Ovary (tissue), 9 donors: ENCODE results near the gene TCERG1L. TPM values are rescaled to one million over a fixed set of nuclear protein-coding genes. Genes with fewer than 3 reads are reported as not detected.

Source experiments
- DNase-seq, 5 donors: peaks; one replicate each; pipeline ENCODE4 v3.0.0-alpha.2; 2019 to 2020
- H3K27ac ChIP-seq, 2 donors: fragments of 200-600 bp; one replicate each; pipeline versions ENCODE4 v1.5.1 to v1.8.0; 2019 to 2022
- H3K27me3 ChIP-seq: fragments of 200-600 bp; one replicate; pipeline ENCODE4 v1.8.0; 2022
- H3K36me3 ChIP-seq: fragments of 200-600 bp; sonication (generic); one replicate; pipeline ENCODE4 v1.5.1; 2019
- H3K4me1 ChIP-seq: one replicate; pipeline ENCODE4 v1.8.1; 2013; ENCODE audit warnings: mild to moderate bottlenecking, moderate library complexity; ENCODE audit not compliant: insufficient read depth
- H3K4me3 ChIP-seq: fragments of 200-600 bp; sonication (generic); one replicate; pipeline ENCODE4 v1.5.1; 2017
- H3K9me3 ChIP-seq, 2 donors: fragments of 200-600 bp in 1 of 2; sonication (generic) in 1 of 2; one replicate each; pipeline versions ENCODE4 v1.5.1 to v1.8.1; 2013 to 2019; ENCODE audit warnings: mild to moderate bottlenecking in 1 of 2, moderate library complexity in 1 of 2
- EP300 ChIP-seq: sonication (generic); formaldehyde crosslinking; IDR thresholded peaks from one replicate; pipeline ENCODE4 v1.6.1; 2017; ENCODE audit warnings: antibody characterized with exemption
- POLR2A ChIP-seq: fragments of 450-650 bp; IDR thresholded peaks from one replicate; pipeline ENCODE4 v1.6.1; 2017; ENCODE audit warnings: antibody characterized with exemption, mild to moderate bottlenecking, moderate library complexity
- WGBS, 3 donors: extraction: QIAGEN DNeasy Blood & Tissue Kit in 1 of 3; methylation state at CpG; one replicate each; pipeline versions ENCODE4 v1.1.5 to v1.1.7; 2013 to 2017; 5-methylcytosine and 5-hydroxymethylcytosine counted together
- intact Hi-C, 4 donors: fragments of 100-400 bp; cut with DNase I; formaldehyde crosslinking; loops; one replicate each; pipeline versions ENCODE4 v1.11.0 to v1.15.1; 2022 to 2023
- polyA plus RNA-seq, 2 donors: library from polyadenylated mRNA; stranded (reverse); fragments of 200-250 nt in 1 of 2; fragments of 350-450 nt in 1 of 2; fragmentation: Illumina TruSeq in 1 of 2; extraction: RNeasy Lipid Tissue Mini Kit (QIAGEN cat#74804) in 1 of 2; gene quantifications; one replicate each; pipeline ENCODE4 v1.2.3, GENCODE V29; 2013 to 2014
- total RNA-seq, 7 donors: library from RNA; depleted of rRNA in 2 of 7; stranded (reverse); fragments of >200 nt in 2 of 7; fragmentation: NEBNext Ultra II Directional in 3 of 7; extraction: Animal tissue kit (Norgen Biotek cat#: 25700) in 3 of 7; gene quantifications; one replicate each; pipeline versions ENCODE4 v1.1.0 to v1.2.4, GENCODE V29; 2016 to 2023
- TF ChIP-seq, protein P1 (sequence below), 3 donors: fragments of 450-650 bp in 2 of 3; fragments of 200-600 bp in 1 of 3; IDR thresholded peaks; one replicate each; pipeline versions ENCODE4 v1.5.1 to v1.8.0; 2016 to 2022; ENCODE audit warnings: antibody characterized with exemption in 3 of 3, mild to moderate bottlenecking in 1 of 3
- donor health status: DM: no; HTN: no; CAD: no; lungs with moderate emphysema.
- donor health status: DM: no; HTN: no; CAD: no.
- donor health status: Bipolar disorder and iron deficiency.
- donor health status: DM: yes; HTN: yes; CAD: no.
- donor health status: DM: no; HTN: no; CAD: no.
- donor health status: DM: yes; HTN: yes; CAD: no.

TCERG1L gene
- total and polyA plus RNA-seq, 9 donors: 1.1 to 8.0 (median 1.8) TPM

GRCh38 chr10:131055437-131055836 lies 256.1 kb downstream of the TCERG1L start:
- intact Hi-C loops: no loop called here
- Histone ChIP-seq H3K36me3 (no peaks in the 10 kb centered on the region), H3K27ac (no peak overlapping the region), H3K4me3 (no peak overlapping the region), H3K27me3 (no peaks in the 10 kb centered on the region), H3K4me1 (no peaks in the 10 kb centered on the region), H3K9me3 (no peaks in the 10 kb centered on the region)
- 76 to 81% (median 79%) methylated on average over 9 of the region's 9 CpGs for WGBS, 3 donors
- DNase-seq: no peak
- no peak for TF ChIP-seq POLR2A
- TF ChIP-seq, protein P1, sequence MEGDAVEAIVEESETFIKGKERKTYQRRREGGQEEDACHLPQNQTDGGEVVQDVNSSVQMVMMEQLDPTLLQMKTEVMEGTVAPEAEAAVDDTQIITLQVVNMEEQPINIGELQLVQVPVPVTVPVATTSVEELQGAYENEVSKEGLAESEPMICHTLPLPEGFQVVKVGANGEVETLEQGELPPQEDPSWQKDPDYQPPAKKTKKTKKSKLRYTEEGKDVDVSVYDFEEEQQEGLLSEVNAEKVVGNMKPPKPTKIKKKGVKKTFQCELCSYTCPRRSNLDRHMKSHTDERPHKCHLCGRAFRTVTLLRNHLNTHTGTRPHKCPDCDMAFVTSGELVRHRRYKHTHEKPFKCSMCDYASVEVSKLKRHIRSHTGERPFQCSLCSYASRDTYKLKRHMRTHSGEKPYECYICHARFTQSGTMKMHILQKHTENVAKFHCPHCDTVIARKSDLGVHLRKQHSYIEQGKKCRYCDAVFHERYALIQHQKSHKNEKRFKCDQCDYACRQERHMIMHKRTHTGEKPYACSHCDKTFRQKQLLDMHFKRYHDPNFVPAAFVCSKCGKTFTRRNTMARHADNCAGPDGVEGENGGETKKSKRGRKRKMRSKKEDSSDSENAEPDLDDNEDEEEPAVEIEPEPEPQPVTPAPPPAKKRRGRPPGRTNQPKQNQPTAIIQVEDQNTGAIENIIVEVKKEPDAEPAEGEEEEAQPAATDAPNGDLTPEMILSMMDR (IDR thresholded peaks at IDR 0.05): no peak
- no peak for TF ChIP-seq EP300

GRCh38 chr10:131053192-131053591 lies 258.3 kb downstream of the TCERG1L start:
- no peaks in the 10 kb centered on the region for H3K9me3 ChIP-seq
- intact Hi-C loops: no loop called here
- no peaks in the 10 kb centered on the region for H3K4me1 ChIP-seq
- no peak for DNase-seq
- H3K4me3 ChIP-seq: no peak overlapping the region
- no peak overlapping the region for H3K27ac ChIP-seq
- TF ChIP-seq EP300: no peak
- TF ChIP-seq POLR2A: no peak
- TF ChIP-seq, protein P1 (IDR thresholded peaks at IDR 0.05): no peak
- H3K36me3 ChIP-seq: no peaks in the 10 kb centered on the region
- H3K27me3 ChIP-seq: no peaks in the 10 kb centered on the region
- WGBS, 3 donors: 72 to 77% (median 77%) methylated on average over 2 of the region's 2 CpGs

GRCh38 chr10:131050162-131050766 lies 261.3 kb downstream of the TCERG1L start:
- no peaks in the 10 kb centered on the region for H3K36me3 ChIP-seq
- 75 to 81% (median 81%) methylated on average over 10 of the region's 10 CpGs for WGBS, 3 donors
- intact Hi-C loops: no loop called here
- no peak overlapping the region for H3K27ac ChIP-seq
- no peaks in the 10 kb centered on the region for H3K9me3 ChIP-seq
- no peak overlapping the region for H3K4me3 ChIP-seq
- no peaks in the 10 kb centered on the region for H3K27me3 ChIP-seq
- DNase-seq: no peak
- TF ChIP-seq POLR2A: no peak
- TF ChIP-seq EP300: no peak
- TF ChIP-seq, protein P1 (IDR thresholded peaks at IDR 0.05): no peak
- H3K4me1 ChIP-seq: no peaks in the 10 kb centered on the region

DNA sequence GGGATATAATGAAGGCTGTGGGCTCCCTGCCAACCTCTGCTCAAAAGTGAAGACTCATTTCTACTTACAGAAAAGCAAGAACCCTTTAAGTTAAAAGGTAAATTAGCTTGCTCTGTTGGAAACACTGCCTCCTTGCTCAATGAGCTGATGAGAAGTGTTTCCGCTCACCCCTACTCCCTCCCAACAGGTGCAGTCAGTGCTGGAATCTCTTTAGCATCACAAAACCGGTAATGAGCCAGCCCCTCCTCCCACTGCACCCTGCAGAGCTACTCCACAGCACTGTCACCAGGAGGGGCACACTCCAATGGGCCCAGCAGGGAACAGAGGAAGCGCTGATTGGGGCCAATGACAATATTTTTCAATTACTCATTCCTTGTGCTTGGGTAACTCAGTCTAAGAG lies 262.5 kb downstream of the TCERG1L start:
- no peaks in the 10 kb centered on the region for H3K27me3 ChIP-seq
- no peak overlapping the region for H3K4me3 ChIP-seq
- no peaks in the 10 kb centered on the region for H3K9me3 ChIP-seq
- no peaks in the 10 kb centered on the region for H3K4me1 ChIP-seq
- TF ChIP-seq EP300: no peak
- TF ChIP-seq POLR2A: no peak
- TF ChIP-seq, protein P1 (IDR thresholded peaks at IDR 0.05): no peak
- H3K36me3 ChIP-seq: no peaks in the 10 kb centered on the region
- no peak overlapping the region for H3K27ac ChIP-seq
- no peak for DNase-seq
- intact Hi-C loops: no loop called here
- WGBS, 3 donors: 48 to 50% (median 50%) methylated on average over 3 of the region's 3 CpGs
